HG02610 (cell line): ENCODE measurements around the gene OPA1.

ENCODE experiments used
- ATAC-seq: cut with Tn5 transposase; IDR thresholded peaks from one replicate; pipeline ENCODE4 v1.9.1; 2021; ENCODE audit warnings: mild to moderate bottlenecking, moderate library complexity; ENCODE audit not compliant: unreplicated experiment

The OPA1 gene

DNA sequence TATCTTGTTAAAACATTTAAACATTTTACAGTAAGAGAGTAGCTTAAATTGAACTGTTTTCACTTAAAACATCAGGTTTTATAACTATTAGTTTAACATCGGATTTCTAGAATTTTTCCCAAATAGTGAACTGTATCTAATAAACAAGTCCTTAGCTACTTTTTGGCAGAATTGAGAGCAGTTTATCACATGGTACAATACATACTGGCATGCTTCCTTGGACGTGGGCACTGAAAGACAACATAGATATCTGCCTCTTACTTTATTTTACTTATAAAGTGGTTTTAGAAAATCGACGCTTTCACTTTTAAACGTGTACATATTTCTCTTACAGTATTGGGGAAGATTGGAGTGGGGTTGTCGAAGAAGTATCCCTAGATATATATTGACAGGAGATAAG, 52.8 kb downstream of the OPA1 start:
- ATAC-seq = no peak

DNA sequence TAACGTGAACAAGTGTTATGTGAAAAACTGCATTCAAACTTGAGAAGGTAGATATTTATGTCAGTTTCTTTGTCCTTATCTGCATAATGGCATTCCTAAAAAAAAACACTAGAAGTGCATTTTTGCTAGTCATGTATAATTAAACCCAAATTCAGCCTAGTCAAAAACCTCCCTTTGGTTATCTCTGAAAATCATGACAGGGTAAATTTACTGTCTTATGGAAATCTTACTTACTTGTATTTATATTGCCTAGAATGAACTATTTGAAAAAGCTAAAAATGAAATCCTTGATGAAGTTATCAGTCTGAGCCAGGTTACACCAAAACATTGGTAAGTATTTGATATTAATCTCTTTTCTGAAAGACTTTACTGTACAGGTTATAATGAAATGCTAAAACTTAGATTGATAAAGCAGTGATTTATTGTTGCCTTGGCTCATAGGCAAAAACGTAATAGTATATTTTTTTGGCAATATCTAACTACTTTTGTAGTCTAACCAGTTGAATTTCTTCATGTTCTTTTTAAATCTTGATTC, 55.6 kb downstream of the OPA1 start:
- ATAC-seq = no peak

DNA sequence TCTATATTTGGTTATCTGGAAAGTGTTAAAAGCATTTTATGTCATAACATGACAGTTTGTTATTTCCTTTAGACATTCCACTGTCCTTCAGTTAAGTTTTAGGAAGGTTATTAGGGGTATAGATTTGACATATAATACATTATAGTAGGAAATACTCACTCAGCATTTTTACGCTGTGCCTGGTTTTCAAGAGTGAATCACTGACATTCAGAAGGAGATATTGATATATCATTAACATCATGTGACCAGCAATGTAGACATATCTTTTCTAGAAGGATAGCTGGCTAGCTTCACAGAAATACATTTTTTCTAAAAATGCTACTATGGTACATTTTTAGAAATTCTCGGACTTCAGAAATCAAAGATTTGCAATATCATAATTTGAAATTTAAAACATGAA, 57.6 kb downstream of the OPA1 start:
- ATAC-seq = no peak

DNA sequence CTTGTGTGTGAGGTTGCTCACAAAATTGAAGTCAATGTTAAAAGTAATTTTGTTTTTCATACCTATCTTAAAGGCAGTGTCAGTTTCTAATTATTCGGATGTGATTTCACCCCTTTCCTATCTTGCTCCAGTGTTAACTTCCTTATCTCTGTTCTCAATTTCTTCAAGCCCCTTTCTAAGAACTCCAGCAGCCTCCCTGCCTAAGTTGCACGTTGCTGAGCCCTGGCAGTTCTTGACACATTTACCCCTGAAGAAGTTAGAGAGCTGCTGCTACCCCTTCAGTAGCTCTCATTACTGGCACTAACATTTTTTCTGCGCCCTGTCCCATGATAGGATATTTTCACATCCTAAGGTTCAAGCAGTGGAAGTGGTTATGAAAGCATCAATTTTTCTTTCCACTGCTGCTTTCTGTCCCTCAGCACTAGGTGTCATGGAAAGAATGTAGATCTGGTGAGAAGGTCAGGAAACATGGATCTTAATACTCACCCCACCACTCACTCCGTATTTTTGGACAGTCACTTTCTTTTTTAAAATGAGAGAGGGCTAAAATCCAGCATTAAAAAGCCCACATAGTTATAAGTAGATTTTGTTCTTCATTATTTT, 62.9 kb downstream of the OPA1 start:
- ATAC-seq = no peak

DNA sequence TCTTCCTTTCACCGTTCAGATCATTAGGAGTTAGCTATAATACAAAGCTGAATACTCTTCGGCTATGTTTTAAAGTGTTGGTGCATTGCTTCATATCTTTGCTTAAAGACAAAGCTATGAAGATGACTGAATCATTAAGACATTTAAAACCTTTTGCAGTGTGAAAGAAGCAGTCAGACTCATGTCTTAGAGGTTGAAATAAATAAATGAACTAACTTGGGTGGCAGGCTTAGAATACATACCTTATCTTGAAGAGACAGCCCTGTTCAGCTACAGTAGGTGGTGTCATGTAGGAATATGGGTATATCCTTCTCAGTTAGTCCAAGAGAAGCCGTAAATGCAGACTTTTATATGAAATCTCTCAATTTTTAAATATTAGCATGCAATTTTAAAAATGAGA, 63.4 kb downstream of the OPA1 start:
- ATAC-seq = no peak

DNA sequence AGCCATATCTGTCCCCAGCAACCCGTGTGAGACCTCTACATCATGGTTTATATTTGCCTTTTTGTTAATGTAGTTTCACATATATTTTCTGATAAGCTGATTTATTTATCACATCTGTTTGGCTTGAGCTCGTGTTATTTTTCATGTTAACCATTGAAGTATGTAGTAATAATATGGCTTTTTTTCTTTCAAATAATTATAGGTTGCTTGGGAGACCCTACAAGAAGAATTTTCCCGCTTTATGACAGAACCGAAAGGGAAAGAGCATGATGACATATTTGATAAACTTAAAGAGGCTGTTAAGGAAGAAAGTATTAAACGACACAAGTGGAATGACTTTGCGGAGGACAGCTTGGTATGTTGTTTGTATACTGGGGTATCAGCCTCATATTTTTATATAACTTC, 63.9 kb downstream of the OPA1 start:
- ATAC-seq = no peak

DNA sequence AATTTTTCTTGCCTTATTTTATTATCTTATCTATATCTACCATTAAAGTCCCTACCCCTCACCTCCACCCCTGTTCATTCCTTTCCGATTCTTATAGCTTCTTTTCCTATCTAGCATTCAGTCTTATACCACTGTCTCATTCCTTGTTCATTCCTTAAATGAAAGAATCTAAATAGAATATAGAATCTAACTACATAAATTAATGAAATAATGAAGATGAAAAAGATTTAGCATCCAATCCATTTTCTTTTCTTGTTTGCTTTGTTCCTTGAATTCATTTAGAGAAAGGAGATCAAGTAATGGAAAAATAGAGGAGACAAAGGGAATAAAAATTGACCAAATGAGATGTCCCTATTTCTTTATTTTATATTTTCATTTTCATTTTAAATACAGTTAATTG, 67.2 kb downstream of the OPA1 start:
- no peak for ATAC-seq

DNA sequence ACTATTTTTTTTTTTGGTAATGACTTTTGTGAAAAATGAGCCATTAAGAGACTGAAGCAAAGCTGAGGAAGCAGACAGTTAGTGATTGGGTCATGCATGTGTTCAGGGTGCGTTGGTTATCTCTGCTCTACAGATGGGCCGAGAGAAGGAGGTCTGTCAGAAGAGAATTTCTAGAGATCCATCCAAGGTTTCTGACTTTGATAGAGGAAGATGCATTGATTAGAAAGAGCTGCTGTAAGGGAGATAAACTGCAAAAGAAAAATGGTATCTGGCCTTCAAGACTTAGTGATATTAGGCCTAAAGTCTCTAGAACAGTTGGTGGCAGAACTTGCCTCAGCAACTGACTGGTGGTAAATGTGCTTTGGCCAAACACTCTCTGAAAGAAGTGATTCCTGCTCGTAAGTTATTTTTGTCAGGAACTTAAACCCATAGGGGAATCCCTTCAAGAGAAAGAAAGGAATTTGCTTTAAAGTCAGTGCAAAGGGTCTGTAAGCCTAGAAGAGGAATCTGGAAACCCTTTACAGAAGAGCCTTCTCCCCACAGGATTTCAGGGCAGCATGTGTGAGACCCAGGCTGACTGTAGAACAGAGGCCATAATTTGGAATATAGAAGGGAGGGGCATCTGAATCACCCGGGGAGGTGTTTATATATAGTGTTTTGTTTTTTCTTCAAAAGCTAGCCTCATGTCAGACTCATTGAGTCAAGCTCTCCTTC, 67.8 kb downstream of the OPA1 start:
- no peak for ATAC-seq

DNA sequence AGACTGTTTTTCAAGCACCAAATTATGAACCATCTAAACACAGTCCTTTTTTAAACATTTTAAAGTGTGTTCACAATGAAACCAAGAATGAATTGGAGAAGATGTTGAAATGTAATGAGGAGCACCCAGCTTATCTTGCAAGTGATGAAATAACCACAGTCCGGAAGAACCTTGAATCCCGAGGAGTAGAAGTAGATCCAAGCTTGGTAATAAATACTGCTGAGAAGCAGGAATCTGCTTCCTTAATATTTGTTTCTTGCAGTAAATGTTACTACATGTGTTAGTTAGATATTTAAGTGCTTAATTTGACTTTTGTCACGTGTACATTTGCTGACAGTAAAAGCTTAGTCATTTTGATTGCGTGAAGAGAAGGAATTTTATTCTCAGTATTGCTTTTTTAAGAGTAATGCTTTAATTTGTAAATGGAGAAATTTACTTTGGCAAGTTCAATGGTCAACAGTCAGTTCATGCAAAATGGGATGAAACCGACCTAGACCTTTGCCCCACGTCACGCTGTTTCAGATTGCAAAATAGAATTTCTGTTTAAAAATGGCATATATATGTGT, 69.8 kb downstream of the OPA1 start:
- ATAC-seq = no peak

DNA sequence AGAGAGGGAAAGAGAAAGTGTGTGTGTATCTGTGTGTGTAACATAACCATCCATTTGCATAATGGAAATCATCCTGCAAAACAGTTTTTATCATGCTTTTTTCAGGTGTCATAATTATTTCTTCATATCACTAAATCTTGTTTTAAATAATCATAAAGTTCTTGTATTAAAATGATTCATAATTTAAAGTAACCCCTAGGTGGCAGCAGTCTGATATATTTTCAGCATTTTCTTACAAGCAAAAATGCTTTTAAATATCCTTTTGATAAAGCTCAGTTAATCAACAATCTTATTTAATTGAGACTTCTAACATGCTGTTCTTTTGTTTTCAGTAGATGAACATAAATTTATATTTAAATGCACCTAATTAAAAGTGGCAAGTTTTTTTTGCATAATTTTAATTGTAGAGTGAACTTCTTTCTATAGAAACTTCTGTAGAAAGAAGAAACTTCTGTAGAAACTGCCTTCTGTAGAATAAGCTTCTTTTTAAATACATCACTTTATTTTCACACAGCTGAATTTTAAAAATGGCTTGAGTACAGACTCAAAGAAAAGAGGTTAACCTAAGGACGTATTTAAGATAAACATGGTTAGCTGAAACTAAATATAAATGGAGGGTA, 72.5 kb downstream of the OPA1 start:
- no peak for ATAC-seq

DNA sequence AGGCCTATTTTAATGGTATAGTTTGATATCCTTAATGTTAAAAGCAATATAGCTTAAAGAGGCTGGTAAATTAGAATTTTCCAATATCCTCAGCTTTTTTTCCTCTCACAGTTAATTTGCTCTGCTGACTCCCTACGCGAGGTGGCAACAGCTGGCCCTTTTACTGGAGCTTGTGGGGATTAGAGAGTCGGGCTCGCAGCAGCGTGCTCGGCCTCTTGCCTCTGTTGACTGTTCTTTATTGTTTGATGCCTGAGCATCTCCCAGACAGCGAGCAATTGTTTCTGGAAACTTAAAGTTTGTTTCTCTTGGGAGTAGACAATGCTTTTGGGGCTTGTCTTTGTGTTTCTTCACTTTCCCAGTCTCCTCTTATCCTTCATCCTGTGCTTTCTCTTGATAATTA, 80.8 kb downstream of the OPA1 start:
- no peak for ATAC-seq

DNA sequence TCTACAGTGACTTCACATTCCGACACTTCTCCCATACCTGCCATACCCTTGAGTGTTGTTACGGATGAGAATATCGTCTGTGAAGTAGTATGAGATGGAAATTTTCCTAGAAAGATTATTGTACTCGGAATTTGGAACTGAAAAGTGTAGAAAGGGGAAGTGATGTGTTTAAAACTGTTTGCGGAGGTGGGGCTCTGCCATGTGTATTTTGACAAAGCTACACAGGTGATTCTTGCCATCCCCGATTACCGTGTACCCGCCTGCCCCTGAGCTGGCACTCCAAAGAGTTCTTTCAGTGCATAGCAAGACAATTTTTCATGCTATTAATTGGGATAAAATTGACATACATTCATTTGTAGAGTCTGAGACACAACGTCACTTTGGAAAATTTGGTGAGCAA, 81.7 kb downstream of the OPA1 start:
- ATAC-seq = no peak

DNA sequence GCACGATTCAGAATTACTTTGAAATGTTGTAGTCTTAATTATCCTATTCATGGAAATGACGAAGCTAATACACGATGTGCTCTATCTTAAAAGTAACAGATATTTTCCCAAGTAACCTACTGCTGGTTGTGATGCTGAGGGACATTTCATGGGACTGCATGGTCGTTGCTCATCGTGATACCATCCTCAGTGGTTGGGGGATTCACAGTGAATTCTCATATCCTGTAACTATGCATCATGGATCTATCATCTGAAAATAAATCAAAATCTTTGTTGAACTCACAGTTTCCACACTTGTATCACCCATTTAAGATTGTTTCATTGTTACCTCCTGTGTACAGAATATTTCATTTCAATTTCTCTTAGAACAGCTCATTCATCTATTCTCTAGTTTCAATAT, 84.7 kb downstream of the OPA1 start:
- no peak for ATAC-seq

DNA sequence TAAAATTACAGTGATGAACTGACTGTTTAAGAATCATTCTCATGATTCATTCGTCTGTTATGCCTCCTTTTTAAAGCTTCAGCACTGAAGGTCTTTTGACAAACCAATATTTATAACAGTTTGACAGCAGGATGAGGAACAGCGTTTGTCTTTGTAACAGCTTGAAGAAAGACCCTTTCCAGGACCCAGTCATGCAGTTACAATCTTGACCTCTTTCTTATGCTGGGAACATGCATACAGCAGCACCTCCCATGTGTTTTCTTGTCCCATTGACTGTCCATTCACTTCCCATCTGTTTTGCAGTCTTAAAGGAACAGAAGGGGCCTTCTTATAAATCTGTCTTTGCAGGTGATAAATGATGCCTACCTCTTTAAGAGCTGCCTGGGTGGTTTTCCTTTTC, 87.2 kb downstream of the OPA1 start:
- ATAC-seq = no peak

DNA sequence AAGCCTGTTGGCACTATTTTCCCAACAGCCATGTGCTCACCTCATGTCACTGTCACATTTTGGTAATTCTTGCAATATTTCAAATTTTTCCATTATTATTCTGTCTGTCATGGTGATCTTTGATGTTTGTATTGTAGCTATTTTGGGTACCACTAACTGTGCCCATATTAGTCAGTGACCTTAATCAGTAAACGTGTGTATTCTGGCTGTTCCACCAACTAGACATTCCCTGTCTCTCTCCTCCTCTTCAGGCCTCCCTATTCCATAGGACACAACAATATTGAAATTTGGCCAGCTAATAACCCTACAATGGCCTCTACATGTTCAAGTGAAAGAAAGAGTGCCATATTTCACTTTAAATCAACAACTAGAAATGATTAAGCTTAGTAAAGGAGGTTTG, 88.6 kb downstream of the OPA1 start:
- ATAC-seq = no peak

DNA sequence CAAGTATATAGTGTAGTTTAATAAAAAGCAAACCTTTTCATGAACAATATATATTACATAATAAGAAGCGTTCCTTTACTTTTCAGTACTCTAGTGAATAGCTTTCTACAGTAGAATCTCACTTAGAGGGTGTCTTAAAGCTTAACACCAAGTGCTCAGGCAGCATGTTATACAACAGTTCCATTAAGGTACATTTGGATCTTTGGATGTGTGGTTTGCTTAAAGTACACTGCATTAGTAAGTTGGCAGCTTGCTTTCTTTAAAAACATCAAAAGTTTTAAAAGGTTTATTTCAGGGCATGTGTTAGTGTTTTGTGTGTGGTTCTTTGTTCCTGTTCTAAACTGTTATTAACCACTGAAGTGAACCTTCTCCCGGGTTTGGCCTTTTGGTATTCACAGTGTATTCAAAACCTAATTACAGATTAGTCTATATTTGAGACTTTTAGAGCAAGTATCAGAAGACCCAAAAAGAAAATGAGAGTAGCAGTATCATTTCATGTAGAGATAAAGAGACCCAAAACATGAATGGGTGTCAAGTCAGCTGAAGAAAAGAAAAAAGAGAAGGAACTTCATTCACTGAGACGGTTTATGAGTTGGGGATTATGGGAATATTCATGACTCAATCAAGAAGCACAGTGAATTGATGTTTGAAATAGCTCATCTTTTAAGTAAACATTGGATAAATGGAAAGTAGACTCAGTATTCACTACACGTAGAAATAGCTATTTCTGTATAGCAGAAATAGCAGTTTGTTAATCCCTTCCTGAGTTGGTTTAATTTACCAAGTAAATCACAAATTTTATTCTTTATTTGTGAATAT, 93.9 kb downstream of the OPA1 start:
- ATAC-seq = no peak

DNA sequence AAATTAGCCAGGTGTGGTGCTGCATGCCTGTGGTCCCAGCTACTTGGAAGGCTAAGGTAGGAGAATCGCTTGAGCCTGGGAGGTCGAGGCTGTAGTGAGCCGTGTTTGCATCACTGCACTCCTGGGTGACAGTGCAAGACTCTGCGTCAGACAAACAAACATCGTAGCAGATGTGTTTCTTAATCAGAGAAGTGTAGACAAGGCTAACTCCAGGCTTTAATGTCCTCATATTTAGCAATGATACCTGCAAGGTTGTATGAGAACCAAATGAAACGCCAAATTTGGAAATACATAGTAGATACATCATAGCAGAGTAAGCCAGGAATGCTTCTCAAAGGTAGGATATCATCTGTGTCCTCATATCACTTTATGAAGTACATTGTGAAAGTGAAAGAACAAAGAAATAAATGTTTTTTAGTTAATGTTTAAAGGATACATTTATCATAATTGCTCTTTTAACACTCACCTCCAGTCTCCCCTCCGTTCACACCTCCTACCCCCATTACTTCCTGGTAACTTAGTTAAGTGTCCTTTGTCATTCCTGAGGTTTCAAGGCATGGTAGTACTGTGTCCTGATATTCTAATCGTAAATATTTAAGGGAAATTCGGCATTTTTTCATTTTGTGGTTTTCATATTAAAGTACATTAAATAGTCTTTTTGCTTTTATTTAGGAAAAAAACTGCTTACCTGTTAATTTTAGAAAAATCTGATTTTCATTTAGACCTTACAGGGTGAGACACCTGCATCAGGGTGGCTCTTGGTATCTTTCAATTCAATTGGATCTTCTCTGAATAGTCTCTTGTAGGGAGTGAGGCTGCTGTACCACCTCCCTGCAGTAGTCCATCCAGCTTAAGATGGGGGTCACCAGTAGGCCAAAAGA, 96.1 kb downstream of the OPA1 start:
- no peak for ATAC-seq

DNA sequence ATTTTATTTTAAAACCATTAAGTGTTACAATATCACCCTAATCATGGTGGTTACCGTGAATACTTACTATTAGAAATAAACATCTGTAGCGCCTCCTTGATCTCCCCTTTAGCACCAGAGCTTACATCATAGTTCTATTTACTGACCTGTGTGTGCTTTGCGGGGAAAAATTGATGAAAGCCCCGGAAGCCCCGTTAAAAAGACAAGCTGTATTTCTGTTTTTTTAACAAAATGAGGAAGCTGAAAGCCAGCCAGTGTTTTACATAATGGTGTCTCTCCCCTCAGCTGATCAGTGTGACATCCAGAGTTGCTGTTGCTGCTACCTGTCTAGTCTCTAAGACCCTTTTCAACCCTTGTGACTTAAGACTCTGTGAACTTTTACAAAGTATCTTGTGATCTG, 100.8 kb downstream of the OPA1 start:
- ATAC-seq = peak; percentile 75

DNA sequence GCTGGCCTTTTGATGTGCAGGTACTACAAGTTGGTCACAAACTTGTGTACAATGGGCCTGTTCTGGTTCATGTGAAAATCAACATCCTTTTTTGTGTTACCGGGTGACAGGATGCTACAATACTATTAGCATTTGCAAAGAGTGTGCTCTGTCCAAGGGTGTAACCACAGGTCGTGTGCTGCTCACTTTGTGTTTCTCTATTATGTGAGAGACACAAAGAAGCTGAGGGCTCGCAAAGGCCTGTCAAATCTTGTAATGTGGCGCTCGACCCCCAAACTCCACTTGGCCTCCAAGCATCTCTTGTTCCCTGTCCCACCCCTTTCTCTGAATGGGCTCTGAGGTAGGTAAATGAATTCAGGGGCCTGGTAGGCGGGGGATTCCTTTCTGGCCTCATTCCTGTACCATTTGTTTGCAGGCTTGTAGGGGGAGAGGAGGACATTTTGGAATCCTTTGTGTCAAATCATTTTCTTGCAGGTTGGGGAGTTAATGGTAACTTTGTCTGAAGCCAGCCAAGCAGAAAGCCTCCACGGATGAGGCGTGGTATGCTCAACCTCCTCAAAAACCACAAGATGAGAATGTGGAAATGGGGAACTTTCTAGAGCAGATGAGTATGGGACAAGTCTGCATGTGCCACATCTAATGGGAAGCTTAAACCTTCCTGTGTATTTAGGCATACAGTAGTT, 109.1 kb downstream of the OPA1 start:
- peak; percentile 70 for ATAC-seq

DNA sequence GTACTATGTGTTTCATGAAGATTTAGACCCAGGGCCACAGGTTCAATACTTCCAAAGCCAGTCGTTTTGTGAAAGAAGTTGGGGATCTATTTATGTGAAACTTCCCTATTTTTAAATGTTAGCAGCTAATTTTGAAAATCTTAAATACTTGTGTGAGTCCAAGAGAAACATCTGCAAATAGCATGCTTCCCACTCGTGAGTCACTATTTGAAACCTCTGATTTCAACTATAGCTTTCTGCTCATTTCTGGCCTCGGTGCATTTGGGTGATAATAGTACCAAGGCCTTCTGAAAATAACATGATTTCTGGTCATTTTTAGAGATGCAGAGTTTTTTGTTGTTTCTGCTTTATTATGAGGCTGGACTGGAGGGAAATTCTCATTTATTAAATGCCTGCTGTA, 110.0 kb downstream of the OPA1 start:
- no peak for ATAC-seq
